Transverse colon (tissue), 4 donors: ENCODE results near the gene GTF3C4.

Experiments used
- EP300 ChIP-seq: sonication (generic); formaldehyde crosslinking; IDR thresholded peaks from one replicate; pipeline ENCODE4 v1.6.1; 2017; ENCODE audit warnings: antibody characterized with exemption, low read depth
- POLR2A ChIP-seq: fragments of 450-650 bp; IDR thresholded peaks from one replicate; pipeline ENCODE4 v1.6.1; 2016; ENCODE audit warnings: antibody characterized with exemption, mild to moderate bottlenecking, moderate library complexity
- POLR2AphosphoS5 ChIP-seq, 3 donors: sonication (generic); formaldehyde crosslinking; IDR thresholded peaks; one replicate each; pipeline ENCODE4 v1.6.1; 2016; ENCODE audit warnings: antibody characterized with exemption in 3 of 3
- TF ChIP-seq, protein P1 (sequence below), 5 experiments: fragments of 200-600 bp in 3 of 5; fragments of 450-650 bp in 2 of 5; sonication (generic) in 3 of 5; IDR thresholded peaks; 1 replicate in 2 of 5; 2 replicates in 3 of 5; pipeline ENCODE4 v1.5.1; 2016 to 2017; ENCODE audit warnings: antibody characterized with exemption in 5 of 5, inconsistent platforms in 3 of 5, mild to moderate bottlenecking in 2 of 5, moderate library complexity in 1 of 5

GRCh38 chr9:132647355-132647754 is 22.9 kb upstream of the GTF3C4 start:
- TF ChIP-seq, protein P1, sequence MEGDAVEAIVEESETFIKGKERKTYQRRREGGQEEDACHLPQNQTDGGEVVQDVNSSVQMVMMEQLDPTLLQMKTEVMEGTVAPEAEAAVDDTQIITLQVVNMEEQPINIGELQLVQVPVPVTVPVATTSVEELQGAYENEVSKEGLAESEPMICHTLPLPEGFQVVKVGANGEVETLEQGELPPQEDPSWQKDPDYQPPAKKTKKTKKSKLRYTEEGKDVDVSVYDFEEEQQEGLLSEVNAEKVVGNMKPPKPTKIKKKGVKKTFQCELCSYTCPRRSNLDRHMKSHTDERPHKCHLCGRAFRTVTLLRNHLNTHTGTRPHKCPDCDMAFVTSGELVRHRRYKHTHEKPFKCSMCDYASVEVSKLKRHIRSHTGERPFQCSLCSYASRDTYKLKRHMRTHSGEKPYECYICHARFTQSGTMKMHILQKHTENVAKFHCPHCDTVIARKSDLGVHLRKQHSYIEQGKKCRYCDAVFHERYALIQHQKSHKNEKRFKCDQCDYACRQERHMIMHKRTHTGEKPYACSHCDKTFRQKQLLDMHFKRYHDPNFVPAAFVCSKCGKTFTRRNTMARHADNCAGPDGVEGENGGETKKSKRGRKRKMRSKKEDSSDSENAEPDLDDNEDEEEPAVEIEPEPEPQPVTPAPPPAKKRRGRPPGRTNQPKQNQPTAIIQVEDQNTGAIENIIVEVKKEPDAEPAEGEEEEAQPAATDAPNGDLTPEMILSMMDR (IDR thresholded peaks at IDR 0.05), result no peak
- TF ChIP-seq POLR2A, result no peak
- TF ChIP-seq POLR2AphosphoS5 (IDR thresholded peaks at IDR 0.05), result no peak
- TF ChIP-seq EP300, result no peak
